ENCODE results near the gene CHPF. TPM values are rescaled to one million over a fixed set of nuclear protein-coding genes. Genes with fewer than 3 reads are reported as not detected.

CHPF gene
- total RNA-seq, 1 donor from 2014 or later, result 151 TPM

DNA sequence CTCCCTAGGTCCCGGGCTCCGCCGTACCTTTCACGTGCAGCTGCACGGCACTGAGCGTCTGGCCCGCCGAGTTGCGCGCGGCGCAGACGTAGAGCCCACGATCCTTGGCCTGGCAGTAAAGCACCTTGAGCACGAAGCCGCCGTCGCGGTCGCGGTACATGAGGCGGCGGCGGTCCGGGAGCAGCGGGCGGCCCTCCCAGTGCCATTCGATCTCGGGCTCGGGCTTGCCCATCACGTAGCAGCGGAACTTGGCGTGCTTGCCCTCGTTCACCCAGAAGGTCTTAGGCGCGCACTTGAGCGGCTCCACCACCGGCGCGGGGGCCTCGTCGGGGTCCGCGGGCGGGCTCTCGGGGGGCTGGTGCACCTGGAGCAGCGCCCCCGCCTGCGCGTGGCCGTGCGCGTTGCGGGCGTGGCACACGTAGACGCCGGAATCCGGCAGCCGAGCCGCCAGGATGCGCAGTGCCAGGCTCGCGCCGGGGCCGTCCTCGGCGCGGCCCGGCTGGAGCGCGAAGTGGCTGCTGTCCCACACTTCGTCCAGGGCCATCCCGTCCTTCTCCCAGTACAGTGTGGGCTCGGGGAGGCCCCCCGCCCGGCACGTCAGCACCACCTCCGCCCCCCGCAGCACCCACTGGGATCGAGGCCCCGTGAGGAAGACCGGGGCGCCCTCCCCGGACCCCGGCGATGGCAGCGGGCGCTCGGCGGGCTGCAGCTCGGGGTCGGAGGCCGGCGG is 26.8 kb upstream of the CHPF start:
- Mint-ChIP-seq H3K4me1 (ENCODE audit: low read depth, unreplicated experiment) (peaks cover 4% of the 10 kb centered on the region), H3K36me3 (ENCODE audit: low read depth, unreplicated experiment) (peaks cover 17% of the 10 kb centered on the region)

DNA sequence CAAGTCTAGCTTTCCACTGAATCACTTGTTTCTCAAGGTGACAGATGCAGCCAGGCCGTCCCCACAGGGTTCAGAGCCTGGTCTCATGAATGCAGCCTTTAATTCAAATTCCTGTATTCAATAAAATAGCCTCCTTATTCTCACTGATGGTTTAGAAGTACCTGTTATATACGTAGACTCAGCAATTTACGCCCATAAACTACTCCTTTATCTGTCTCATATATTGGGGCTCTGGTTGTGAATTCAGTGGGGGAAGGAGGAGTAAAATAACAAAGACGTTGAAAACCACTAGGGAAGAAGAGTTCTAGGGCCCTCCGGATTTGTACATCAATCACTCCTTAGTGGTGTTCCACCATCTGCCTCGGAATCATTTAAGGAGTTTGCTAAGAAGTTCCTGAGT is 26.0 kb upstream of the CHPF start:
- H3K4me1 Mint-ChIP-seq (ENCODE audit: low read depth, unreplicated experiment), result peaks cover 4% of the 10 kb centered on the region
- FAIRE-seq (no peak), DNase-seq (ENCODE audit: low read depth) (no peak)
- no peaks in the 10 kb centered on the region for H3K27me3 Mint-ChIP-seq (ENCODE audit: low read depth, unreplicated experiment)
- Histone ChIP-seq H3K4me3 (ENCODE audit: insufficient read depth, low read depth, low read length) (peak overlapping the region; percentile 60), H3K27me3 (ENCODE audit: insufficient read depth, low read length) (no peaks in the 10 kb centered on the region), H4K20me1 (ENCODE audit: insufficient read depth, low read length) (peaks cover 20% of the 10 kb centered on the region), H3K9ac (ENCODE audit: low read length) (peak overlapping the region; percentile 82), H3K4me2 (ENCODE audit: low read length) (peak overlapping the region; percentile 89), H3K79me2 (ENCODE audit: insufficient read depth, low read length) (peaks cover 10% of the 10 kb centered on the region), H3K4me1 (ENCODE audit: insufficient read depth, low read length) (peaks cover 15% of the 10 kb centered on the region), H2AFZ (ENCODE audit: low read depth, low read length) (no peak overlapping the region), H3K27ac (ENCODE audit: low read depth, low read length) (no peak overlapping the region), H3K9me3 (ENCODE audit: insufficient read depth, low read depth, low read length) (no peaks in the 10 kb centered on the region), H3K36me3 (ENCODE audit: insufficient read depth, low read length) (peaks cover 8% of the 10 kb centered on the region)
- H3K4me3 Mint-ChIP-seq (ENCODE audit: unreplicated experiment), result peak overlapping the region; percentile 84
- H3K27ac Mint-ChIP-seq (ENCODE audit: unreplicated experiment), result no peak overlapping the region
- H3K9me3 Mint-ChIP-seq (ENCODE audit: unreplicated experiment), result no peaks in the 10 kb centered on the region
- TF ChIP-seq, protein P1, sequence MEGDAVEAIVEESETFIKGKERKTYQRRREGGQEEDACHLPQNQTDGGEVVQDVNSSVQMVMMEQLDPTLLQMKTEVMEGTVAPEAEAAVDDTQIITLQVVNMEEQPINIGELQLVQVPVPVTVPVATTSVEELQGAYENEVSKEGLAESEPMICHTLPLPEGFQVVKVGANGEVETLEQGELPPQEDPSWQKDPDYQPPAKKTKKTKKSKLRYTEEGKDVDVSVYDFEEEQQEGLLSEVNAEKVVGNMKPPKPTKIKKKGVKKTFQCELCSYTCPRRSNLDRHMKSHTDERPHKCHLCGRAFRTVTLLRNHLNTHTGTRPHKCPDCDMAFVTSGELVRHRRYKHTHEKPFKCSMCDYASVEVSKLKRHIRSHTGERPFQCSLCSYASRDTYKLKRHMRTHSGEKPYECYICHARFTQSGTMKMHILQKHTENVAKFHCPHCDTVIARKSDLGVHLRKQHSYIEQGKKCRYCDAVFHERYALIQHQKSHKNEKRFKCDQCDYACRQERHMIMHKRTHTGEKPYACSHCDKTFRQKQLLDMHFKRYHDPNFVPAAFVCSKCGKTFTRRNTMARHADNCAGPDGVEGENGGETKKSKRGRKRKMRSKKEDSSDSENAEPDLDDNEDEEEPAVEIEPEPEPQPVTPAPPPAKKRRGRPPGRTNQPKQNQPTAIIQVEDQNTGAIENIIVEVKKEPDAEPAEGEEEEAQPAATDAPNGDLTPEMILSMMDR (IDR thresholded peaks at IDR 0.05; ENCODE audit: insufficient read depth, low read depth, low read length), result no peak
- TF ChIP-seq EZH2 (IDR thresholded peaks at IDR 0.05; ENCODE audit: insufficient read depth, low read length), result no peak
- peaks cover 22% of the 10 kb centered on the region for H3K36me3 Mint-ChIP-seq (ENCODE audit: low read depth, unreplicated experiment)

More for the DNA sequence above, 26.8 kb upstream of the CHPF start:
- H4K20me1 ChIP-seq (ENCODE audit: insufficient read depth, low read length), result peaks cover 15% of the 10 kb centered on the region
- no peak for FAIRE-seq
- peak overlapping the region; percentile 84 for H3K4me3 Mint-ChIP-seq (ENCODE audit: unreplicated experiment)
- H3K4me1 ChIP-seq (ENCODE audit: insufficient read depth, low read length), result peaks cover 15% of the 10 kb centered on the region
- H3K4me2 ChIP-seq (ENCODE audit: low read length), result peak overlapping the region; percentile 89
- H3K27ac ChIP-seq (ENCODE audit: low read depth, low read length), result peak overlapping the region; percentile 47
- no peak for TF ChIP-seq EZH2 (IDR thresholded peaks at IDR 0.05; ENCODE audit: insufficient read depth, low read length)
- TF ChIP-seq, protein P1 (IDR thresholded peaks at IDR 0.05; ENCODE audit: insufficient read depth, low read depth, low read length), result no peak
- no peak overlapping the region for H3K27ac Mint-ChIP-seq (ENCODE audit: unreplicated experiment)
- no peaks in the 10 kb centered on the region for H3K9me3 ChIP-seq (ENCODE audit: insufficient read depth, low read depth, low read length)
- peak overlapping the region; percentile 82 for H3K9ac ChIP-seq (ENCODE audit: low read length)
- peak overlapping the region; percentile 60 for H3K4me3 ChIP-seq (ENCODE audit: insufficient read depth, low read depth, low read length)
- peaks cover 8% of the 10 kb centered on the region for H3K36me3 ChIP-seq (ENCODE audit: insufficient read depth, low read length)
- H3K27me3 Mint-ChIP-seq (ENCODE audit: low read depth, unreplicated experiment), result no peaks in the 10 kb centered on the region
- peak; percentile 8 for DNase-seq (ENCODE audit: low read depth)
- H3K9me3 Mint-ChIP-seq (ENCODE audit: unreplicated experiment), result no peaks in the 10 kb centered on the region
- peak overlapping the region; percentile 80 for H2AFZ ChIP-seq (ENCODE audit: low read depth, low read length)
- no peaks in the 10 kb centered on the region for H3K27me3 ChIP-seq (ENCODE audit: insufficient read depth, low read length)
- peaks cover 10% of the 10 kb centered on the region for H3K79me2 ChIP-seq (ENCODE audit: insufficient read depth, low read length)

DNA sequence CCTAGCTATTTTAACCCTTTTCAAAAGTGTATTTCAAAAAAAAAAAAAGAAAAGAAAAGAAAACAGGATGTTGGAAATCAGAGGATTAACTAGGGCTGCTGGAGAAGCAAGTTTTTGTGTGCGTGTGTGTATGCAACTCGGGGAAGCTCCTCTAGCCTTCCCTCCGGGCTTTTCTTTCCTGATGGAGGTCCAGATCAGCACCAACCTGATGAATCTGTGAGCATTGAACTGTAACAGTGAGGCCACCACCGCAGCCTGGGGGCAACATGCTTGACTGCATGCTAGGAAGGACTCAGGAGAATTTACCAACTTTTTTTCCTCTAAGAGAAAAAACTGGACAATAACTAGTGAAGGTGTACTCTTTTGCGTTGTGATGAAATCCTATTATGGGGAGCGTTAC is 25.4 kb upstream of the CHPF start:
- Histone ChIP-seq H3K4me2 (ENCODE audit: low read length) (no peak overlapping the region), H3K79me2 (ENCODE audit: insufficient read depth, low read length) (peaks cover 10% of the 10 kb centered on the region), H4K20me1 (ENCODE audit: insufficient read depth, low read length) (peaks cover 22% of the 10 kb centered on the region), H3K4me3 (ENCODE audit: insufficient read depth, low read depth, low read length) (no peak overlapping the region), H2AFZ (ENCODE audit: low read depth, low read length) (no peak overlapping the region), H3K9me3 (ENCODE audit: insufficient read depth, low read depth, low read length) (no peaks in the 10 kb centered on the region), H3K36me3 (ENCODE audit: insufficient read depth, low read length) (peaks cover 8% of the 10 kb centered on the region), H3K27ac (ENCODE audit: low read depth, low read length) (no peak overlapping the region), H3K4me1 (ENCODE audit: insufficient read depth, low read length) (peaks cover 15% of the 10 kb centered on the region), H3K9ac (ENCODE audit: low read length) (no peak overlapping the region), H3K27me3 (ENCODE audit: insufficient read depth, low read length) (no peaks in the 10 kb centered on the region)
- no peak overlapping the region for H3K27ac Mint-ChIP-seq (ENCODE audit: unreplicated experiment)
- H3K9me3 Mint-ChIP-seq (ENCODE audit: unreplicated experiment), result no peaks in the 10 kb centered on the region
- DNase-seq (ENCODE audit: low read depth) (no peak), FAIRE-seq (no peak)
- no peaks in the 10 kb centered on the region for H3K27me3 Mint-ChIP-seq (ENCODE audit: low read depth, unreplicated experiment)
- peaks cover 27% of the 10 kb centered on the region for H3K36me3 Mint-ChIP-seq (ENCODE audit: low read depth, unreplicated experiment)
- peaks cover 4% of the 10 kb centered on the region for H3K4me1 Mint-ChIP-seq (ENCODE audit: low read depth, unreplicated experiment)
- H3K4me3 Mint-ChIP-seq (ENCODE audit: unreplicated experiment), result peak overlapping the region; percentile 84
- TF ChIP-seq, protein P1 (IDR thresholded peaks at IDR 0.05; ENCODE audit: insufficient read depth, low read depth, low read length), result no peak
- TF ChIP-seq EZH2 (IDR thresholded peaks at IDR 0.05; ENCODE audit: insufficient read depth, low read length), result no peak

All from astrocyte (in vitro differentiated cells and primary cell).